ENCODE results near the gene CCL14. TPM values are rescaled to one million over a fixed set of nuclear protein-coding genes. Genes with fewer than 3 reads are reported as not detected.

The CCL14 gene
- total and polyA plus RNA-seq, 2 of the 13 experiments (the other 11 are each of a cell fraction or from before 2014, with no cell fraction given): 1.1 to 1.7 TPM

GRCh38 chr17:35973333-35974260, 12.9 kb downstream of the CCL14 start (continued):
- no peak; the same call in 1 of the 2 replicates for TF ChIP-seq ZNF318 (CRISPR knock-in tag; IDR thresholded peaks at IDR 0.05)
- TF ChIP-seq LCORL (IDR thresholded peaks at IDR 0.05): peak; percentile 57; the same call in 1 of the 2 replicates
- TF ChIP-seq LCORL (CRISPR knock-in tag; IDR thresholded peaks at IDR 0.05): peak; percentile 83
- peak; percentile 90 for TF ChIP-seq ZNF770 (CRISPR knock-in tag; IDR thresholded peaks at IDR 0.05)
- TF ChIP-seq ETV5 (CRISPR knock-in tag; IDR thresholded peaks at IDR 0.05; ENCODE audit: borderline replicate concordance): peak; percentile 92
- TF ChIP-seq ZFP36L2 (CRISPR knock-in tag; IDR thresholded peaks at IDR 0.05): no peak
- peak; percentile 89 for TF ChIP-seq PPARG (CRISPR knock-in tag; conservative IDR thresholded peaks at IDR 0.05)
- TF ChIP-seq RAD51 (IDR thresholded peaks at IDR 0.05; ENCODE audit: borderline replicate concordance): no peak
- no peak for TF ChIP-seq PRDM4 (CRISPR knock-in tag; IDR thresholded peaks at IDR 0.05; ENCODE audit: borderline replicate concordance)
- TF ChIP-seq ZNF251 (CRISPR knock-in tag; IDR thresholded peaks at IDR 0.05): no peak
- TF ChIP-seq HINFP (CRISPR knock-in tag; IDR thresholded peaks at IDR 0.05; ENCODE audit: low read depth): peak; percentile 39; the same call in 1 of the 2 replicates
